Measurements from ENCODE around the gene TP53I11.

DNA sequence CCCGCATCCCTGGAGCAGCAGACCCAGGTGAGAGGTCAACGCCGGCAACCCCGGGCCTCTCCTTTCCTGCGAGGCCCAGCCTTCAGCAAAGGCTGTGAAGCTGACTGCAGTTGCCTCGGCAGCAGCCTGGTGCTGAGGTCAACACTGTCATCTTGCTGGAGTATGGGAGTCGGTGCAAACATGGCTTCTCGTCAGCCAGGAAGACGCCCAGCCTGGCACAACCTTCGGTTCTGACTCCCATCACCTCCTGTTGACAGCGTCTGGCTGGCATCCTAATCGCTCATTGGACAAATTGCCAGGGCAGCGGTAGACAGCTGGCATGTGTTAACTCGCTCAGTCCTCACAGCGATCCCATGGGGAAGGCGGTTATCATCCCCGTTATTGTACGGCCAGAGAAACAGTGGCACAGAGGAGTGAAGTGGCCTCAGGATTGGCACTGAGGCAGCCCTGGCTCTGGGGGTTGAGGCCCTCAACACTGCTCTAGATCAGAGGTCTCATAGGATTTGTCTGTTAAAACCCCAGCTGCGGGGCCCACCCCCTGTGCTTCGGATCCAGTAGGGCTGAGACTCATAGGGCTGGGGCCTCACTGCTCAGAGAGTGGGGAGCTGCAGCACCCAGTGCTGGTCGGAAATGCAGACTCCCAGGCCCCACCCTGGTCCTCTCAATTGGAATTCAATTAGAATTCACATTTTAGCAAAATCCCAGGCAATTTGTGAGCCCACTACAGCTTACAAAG, 39.3 kb upstream of the TP53I11 start:
- TF ChIP-seq MAZ (CRISPR knock-in tag; conservative IDR thresholded peaks at IDR 0.05 in 1 of 2, IDR thresholded peaks at IDR 0.05 in 1 of 2) (no peak), CBX5 (IDR thresholded peaks at IDR 0.05; ENCODE audit: borderline replicate concordance, low read depth) (no peak), EP300 (IDR thresholded peaks at IDR 0.05; ENCODE audit: low read length) (no peak), CHD1 (IDR thresholded peaks at IDR 0.05; ENCODE audit: low read length) (no peak), HDAC3 (IDR thresholded peaks at IDR 0.05; ENCODE audit: borderline replicate concordance, partially characterized antibody) (no peak), STAT5A (IDR thresholded peaks at IDR 0.05; ENCODE audit: borderline replicate concordance, low read length) (no peak), KDM1A (IDR thresholded peaks at IDR 0.05) (no peak)
- TF ChIP-seq, protein P1, sequence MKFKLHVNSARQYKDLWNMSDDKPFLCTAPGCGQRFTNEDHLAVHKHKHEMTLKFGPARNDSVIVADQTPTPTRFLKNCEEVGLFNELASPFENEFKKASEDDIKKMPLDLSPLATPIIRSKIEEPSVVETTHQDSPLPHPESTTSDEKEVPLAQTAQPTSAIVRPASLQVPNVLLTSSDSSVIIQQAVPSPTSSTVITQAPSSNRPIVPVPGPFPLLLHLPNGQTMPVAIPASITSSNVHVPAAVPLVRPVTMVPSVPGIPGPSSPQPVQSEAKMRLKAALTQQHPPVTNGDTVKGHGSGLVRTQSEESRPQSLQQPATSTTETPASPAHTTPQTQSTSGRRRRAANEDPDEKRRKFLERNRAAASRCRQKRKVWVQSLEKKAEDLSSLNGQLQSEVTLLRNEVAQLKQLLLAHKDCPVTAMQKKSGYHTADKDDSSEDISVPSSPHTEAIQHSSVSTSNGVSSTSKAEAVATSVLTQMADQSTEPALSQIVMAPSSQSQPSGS (CRISPR knock-in tag; IDR thresholded peaks at IDR 0.05) = no peak

Measured in K562 (cell line).